HCT116 (cell line): ENCODE data around the gene WBP1.

Experiments
- POLR2A ChIP-seq: IDR thresholded peaks from 2 replicates; pipeline ENCODE4 v1.7.0; 2011; ENCODE audit warnings: borderline replicate concordance; ENCODE audit not compliant: insufficient read depth, insufficient read length; ENCODE audit errors: extremely low read depth
- POLR2AphosphoS5 ChIP-seq: IDR thresholded peaks from 2 replicates; pipeline ENCODE4 v1.6.1; 2011; ENCODE audit warnings: mild to moderate bottlenecking, low read depth, low read length, moderate library complexity
- TF ChIP-seq, protein P1 (sequence below), 3 experiments: fragments of 200-600 bp in 1 of 3; sonication (generic) in 1 of 3; IDR thresholded peaks in 2 of 3; conservative IDR thresholded peaks in 1 of 3; 2 replicates each; pipeline ENCODE4 v1.5.1; 2012 to 2017; ENCODE audit warnings: low read depth in 2 of 3, low read length in 2 of 3, antibody characterized with exemption in 1 of 3, borderline replicate concordance in 1 of 3, control low read depth in 1 of 3, mild to moderate bottlenecking in 1 of 3, mixed read lengths in 1 of 3, mixed run types in 1 of 3, moderate library complexity in 1 of 3; ENCODE audit not compliant: insufficient read depth in 1 of 3

DNA sequence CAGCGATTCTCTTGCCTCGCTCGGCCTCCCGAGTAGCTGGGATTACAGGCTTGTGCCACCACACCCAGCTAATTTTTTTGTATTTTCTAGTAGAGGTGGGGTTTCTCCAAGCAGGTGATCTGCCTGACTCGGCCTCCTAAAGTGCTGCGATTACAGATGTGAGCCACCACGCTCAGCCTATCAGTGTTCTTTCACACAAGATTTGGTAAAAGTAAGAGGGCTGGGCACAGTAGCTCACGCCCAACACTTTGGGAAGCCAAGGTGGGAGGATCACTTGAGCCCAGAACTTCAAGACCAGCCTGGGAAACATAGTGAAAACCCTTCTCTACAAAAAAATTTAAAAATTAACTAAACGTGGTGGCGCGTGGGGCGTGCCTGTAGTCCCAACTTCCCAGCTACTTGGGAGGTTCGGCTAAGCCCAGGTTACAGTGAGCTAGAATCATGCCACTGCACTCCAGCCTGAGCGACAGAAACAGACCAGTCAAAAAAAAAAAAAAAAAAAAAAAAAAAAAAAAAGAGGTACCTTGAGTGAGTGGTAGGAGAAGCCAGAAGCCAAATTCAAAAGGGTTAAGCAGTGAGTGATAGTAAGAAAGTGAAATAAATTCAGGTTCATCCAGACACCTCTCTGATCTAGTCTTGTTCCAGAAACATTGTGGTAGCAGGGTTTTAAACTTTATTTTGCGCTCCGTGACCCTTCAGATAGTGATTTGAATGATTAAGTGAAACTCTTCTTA, 13.3 kb downstream of the WBP1 start:
- no peak for TF ChIP-seq POLR2A
- TF ChIP-seq POLR2AphosphoS5, result no peak
- TF ChIP-seq, protein P1, sequence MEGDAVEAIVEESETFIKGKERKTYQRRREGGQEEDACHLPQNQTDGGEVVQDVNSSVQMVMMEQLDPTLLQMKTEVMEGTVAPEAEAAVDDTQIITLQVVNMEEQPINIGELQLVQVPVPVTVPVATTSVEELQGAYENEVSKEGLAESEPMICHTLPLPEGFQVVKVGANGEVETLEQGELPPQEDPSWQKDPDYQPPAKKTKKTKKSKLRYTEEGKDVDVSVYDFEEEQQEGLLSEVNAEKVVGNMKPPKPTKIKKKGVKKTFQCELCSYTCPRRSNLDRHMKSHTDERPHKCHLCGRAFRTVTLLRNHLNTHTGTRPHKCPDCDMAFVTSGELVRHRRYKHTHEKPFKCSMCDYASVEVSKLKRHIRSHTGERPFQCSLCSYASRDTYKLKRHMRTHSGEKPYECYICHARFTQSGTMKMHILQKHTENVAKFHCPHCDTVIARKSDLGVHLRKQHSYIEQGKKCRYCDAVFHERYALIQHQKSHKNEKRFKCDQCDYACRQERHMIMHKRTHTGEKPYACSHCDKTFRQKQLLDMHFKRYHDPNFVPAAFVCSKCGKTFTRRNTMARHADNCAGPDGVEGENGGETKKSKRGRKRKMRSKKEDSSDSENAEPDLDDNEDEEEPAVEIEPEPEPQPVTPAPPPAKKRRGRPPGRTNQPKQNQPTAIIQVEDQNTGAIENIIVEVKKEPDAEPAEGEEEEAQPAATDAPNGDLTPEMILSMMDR (IDR thresholded peaks at IDR 0.05 in 2 of 3, conservative IDR thresholded peaks at IDR 0.05 in 1 of 3; ENCODE audit: borderline replicate concordance in 1 of 3, insufficient read depth in 1 of 3, low read depth in 2 of 3, low read length in 2 of 3), result no peak
